ENCODE data around the gene PDE6H.

The PDE6H gene

DNA sequence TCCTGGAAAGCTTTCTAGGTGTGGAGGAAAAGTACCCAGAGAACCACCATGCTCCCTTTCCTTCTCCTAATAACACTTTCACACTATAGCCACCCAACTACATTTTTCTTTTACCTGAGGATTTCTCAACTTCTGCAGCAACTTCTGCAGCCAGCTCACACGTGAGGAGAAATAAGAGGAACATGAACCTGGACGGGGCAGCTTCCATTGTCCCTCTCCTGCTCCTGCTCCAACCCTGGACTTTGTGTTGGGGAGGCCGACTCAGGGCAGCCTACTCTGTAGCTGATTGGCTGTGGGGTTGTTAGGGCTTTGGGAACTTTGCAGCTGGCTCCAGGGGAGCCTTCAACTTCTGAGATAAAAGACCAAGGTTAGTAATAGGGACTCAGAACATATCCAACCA lies 34.5 kb upstream of the PDE6H start, which contains the start of gene ERP27:
ERP27 (minus strand) TSS at position 237 of the 400 bp plus-strand sequence; CDS start at position 208, 29 bp downstream.
- no peak within 1 kb of the TSS for H3K4me3 Mint-ChIP-seq
- no peak for DNase-seq (ENCODE audit: low spot score in 2 of 2)
- H3K9me3 Mint-ChIP-seq: no peaks in the 10 kb centered on the region
- peak within 1 kb of the TSS; percentile 75 for H3K27ac Mint-ChIP-seq (ENCODE audit: low read depth)
- ATAC-seq (replicated peaks; ENCODE audit: extremely low read depth, poor library complexity, severe bottlenecking): no peak
- H3K36me3 Mint-ChIP-seq (ENCODE audit: insufficient read depth): peaks cover 55% of the 10 kb centered on the region
- H3K4me1 Mint-ChIP-seq: peaks cover 47% of the 10 kb centered on the region
- no peaks in the 10 kb centered on the region for H3K27me3 Mint-ChIP-seq

DNA sequence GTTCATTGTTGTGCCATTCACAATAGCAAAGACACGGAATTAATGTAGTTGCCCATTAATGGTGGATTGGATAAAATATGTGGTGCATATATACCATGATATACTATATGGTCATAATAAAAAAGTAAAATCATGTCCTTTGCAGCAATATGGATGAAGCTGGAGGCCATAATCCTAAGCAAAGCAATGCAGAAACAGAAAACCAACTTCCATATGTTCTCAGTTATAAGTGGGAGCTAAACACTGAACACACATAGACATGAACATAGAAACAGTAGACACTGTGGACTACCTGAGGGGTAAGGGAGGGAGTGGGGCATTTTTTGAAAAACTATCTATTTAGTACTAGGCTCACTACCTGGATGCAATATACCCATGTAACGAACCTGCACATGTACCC lies 31.5 kb upstream of the PDE6H start:
- H3K36me3 Mint-ChIP-seq (ENCODE audit: insufficient read depth): peaks cover 72% of the 10 kb centered on the region
- H3K9me3 Mint-ChIP-seq: no peaks in the 10 kb centered on the region
- no peaks in the 10 kb centered on the region for H3K27me3 Mint-ChIP-seq
- H3K4me3 Mint-ChIP-seq: no peak overlapping the region
- ATAC-seq (replicated peaks; ENCODE audit: extremely low read depth, poor library complexity, severe bottlenecking): no peak
- H3K27ac Mint-ChIP-seq (ENCODE audit: low read depth): peak overlapping the region; percentile 75
- H3K4me1 Mint-ChIP-seq: peaks cover 64% of the 10 kb centered on the region
- no peak for DNase-seq (ENCODE audit: low spot score in 2 of 2)

DNA sequence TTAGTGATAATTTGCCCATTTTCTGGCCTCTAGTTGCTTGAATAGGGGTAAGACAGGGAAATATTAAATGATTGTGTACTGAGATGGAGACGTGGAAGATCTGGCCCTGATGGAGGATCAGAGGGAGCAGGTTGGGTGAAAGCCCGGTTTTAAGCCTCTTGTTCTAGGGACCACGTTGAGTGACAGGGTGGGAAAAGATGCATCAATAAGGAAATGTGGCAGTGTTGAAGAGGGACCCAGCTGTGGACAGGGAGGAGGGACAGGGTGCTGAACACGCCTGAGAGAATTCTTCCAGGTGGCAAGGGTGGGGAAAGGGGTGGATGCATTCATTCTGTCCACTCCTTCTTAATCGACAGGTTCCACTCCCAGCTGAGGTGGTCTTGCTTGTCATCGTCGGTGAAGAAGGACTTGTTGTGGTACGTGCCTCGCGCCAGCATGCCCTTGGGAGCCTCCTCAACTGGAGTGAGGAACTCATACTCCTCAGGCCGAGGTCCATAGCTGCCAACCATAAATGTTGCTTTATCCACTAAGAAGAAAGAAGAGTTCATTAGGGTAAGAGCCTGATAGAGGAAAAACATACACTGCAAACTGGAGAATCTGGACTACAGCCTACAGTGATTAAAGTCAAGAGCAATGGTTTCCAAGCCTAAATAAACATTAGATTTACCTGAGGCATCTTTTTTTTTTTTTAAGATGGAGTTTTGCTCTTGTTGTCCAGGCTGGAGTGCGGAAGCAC lies 30.5 kb upstream of the PDE6H start:
- Mint-ChIP-seq H3K4me1 (peaks cover 66% of the 10 kb centered on the region), H3K27me3 (no peaks in the 10 kb centered on the region), H3K9me3 (no peaks in the 10 kb centered on the region), H3K27ac (ENCODE audit: low read depth) (peak overlapping the region; percentile 36), H3K4me3 (peak overlapping the region; percentile 1), H3K36me3 (ENCODE audit: insufficient read depth) (peaks cover 76% of the 10 kb centered on the region)
- ATAC-seq (replicated peaks; ENCODE audit: extremely low read depth, poor library complexity, severe bottlenecking) (no peak), DNase-seq (ENCODE audit: low spot score in 2 of 2) (no peak)

DNA sequence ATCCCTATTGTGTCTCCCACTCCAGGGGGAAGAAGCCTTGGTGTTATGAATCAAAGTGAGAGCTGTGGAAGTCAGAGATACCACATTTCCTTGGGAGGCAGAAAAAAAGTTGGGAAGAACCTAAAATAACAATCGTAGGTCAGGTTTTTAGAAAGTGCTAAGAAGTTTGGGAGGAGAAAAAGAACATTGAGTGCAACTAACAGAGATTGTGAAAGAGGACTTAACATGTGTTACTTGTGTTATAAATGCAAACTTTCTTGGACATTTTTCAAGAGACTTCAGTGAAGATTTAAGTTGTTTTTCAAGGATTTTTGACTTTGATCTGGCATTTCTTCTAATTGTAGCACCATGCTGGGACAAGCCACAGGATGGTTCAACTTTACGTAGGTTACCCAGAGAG lies 26.7 kb upstream of the PDE6H start:
- peak overlapping the region; percentile 79 for H3K27ac Mint-ChIP-seq (ENCODE audit: low read depth)

DNA sequence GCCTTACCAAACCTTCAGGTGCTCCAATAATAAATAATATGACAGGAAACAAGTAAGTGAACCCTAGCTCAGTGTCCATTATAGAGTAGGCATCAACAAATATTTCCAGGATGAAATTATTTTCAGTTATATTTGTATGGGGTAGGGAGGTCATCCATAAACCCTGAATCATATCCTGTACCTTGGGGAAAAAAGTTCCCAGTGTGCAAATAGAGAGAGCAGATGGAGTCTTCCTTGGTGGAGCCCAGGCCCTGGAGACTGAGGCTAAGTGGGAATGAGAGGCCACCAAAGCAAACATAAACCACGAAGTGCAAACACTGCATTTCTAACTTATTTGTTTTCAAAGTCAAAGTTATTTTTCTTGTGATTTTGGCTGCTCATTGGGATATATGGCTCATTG lies 26.0 kb upstream of the PDE6H start:
- peak overlapping the region; percentile 98 for H3K27ac Mint-ChIP-seq (ENCODE audit: low read depth)
- H3K27me3 Mint-ChIP-seq: no peaks in the 10 kb centered on the region
- H3K4me1 Mint-ChIP-seq: peaks cover 71% of the 10 kb centered on the region
- no peak overlapping the region for H3K4me3 Mint-ChIP-seq
- peaks cover 86% of the 10 kb centered on the region for H3K36me3 Mint-ChIP-seq (ENCODE audit: insufficient read depth)
- ATAC-seq (replicated peaks; ENCODE audit: extremely low read depth, poor library complexity, severe bottlenecking): no peak
- no peaks in the 10 kb centered on the region for H3K9me3 Mint-ChIP-seq
- DNase-seq (ENCODE audit: low spot score in 2 of 2): no peak

More for the DNA sequence above, 26.7 kb upstream of the PDE6H start:
- DNase-seq (ENCODE audit: low spot score in 2 of 2) (no peak), ATAC-seq (replicated peaks; ENCODE audit: extremely low read depth, poor library complexity, severe bottlenecking) (no peak)
- Mint-ChIP-seq H3K4me3 (peak overlapping the region; percentile 10), H3K36me3 (ENCODE audit: insufficient read depth) (peaks cover 84% of the 10 kb centered on the region), H3K27me3 (no peaks in the 10 kb centered on the region), H3K4me1 (peaks cover 65% of the 10 kb centered on the region), H3K9me3 (no peaks in the 10 kb centered on the region)

DNA sequence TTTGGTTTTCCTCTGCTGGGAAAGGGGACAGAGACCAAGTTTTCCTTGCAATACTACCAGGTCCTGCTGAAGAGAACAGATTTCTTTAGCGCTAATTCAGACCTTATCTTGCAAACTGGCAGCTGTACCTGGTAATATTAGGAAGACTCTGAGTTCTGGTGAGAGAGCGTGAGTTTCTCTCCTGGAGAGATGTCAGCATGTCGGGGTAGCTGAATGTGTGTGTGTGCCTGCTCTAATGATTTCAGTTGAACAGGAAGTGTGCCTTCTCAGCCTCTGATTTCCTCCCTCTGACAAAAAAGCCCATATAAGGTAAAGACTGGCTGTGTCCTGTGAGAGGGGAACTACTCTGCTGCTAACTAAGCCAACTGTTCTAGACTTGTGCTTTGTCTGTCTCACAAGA lies 24.2 kb upstream of the PDE6H start:
- Mint-ChIP-seq H3K4me1 (peaks cover 81% of the 10 kb centered on the region), H3K27ac (ENCODE audit: low read depth) (peak overlapping the region; percentile 98), H3K27me3 (no peaks in the 10 kb centered on the region), H3K4me3 (peak overlapping the region; percentile 79), H3K36me3 (ENCODE audit: insufficient read depth) (peaks cover 80% of the 10 kb centered on the region), H3K9me3 (no peaks in the 10 kb centered on the region)
- DNase-seq (ENCODE audit: low spot score in 2 of 2) (peak; percentile 22 to 59), ATAC-seq (replicated peaks; ENCODE audit: extremely low read depth, poor library complexity, severe bottlenecking) (peak; percentile 89)

DNA sequence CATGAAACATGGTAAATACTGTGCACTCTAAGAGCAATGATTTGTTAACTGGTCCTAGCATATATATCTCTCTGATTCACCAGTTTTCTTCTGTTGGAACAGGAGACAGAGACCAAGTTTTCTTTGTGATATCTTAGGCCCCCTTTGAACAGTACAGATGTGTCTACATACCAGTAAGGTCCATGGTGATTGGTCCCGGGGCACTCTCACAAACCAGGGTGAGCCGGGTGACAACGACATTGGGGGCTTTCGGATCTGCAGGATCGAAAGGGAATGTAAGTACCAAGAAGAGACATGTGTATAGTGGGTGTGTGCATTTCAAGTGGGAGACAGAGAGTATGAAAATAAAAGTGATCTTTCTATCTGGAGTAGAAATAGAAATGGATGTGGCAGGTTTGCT lies 23.2 kb upstream of the PDE6H start:
- DNase-seq (ENCODE audit: low spot score in 2 of 2): no peak
- H3K36me3 Mint-ChIP-seq (ENCODE audit: insufficient read depth): peaks cover 84% of the 10 kb centered on the region

DNA sequence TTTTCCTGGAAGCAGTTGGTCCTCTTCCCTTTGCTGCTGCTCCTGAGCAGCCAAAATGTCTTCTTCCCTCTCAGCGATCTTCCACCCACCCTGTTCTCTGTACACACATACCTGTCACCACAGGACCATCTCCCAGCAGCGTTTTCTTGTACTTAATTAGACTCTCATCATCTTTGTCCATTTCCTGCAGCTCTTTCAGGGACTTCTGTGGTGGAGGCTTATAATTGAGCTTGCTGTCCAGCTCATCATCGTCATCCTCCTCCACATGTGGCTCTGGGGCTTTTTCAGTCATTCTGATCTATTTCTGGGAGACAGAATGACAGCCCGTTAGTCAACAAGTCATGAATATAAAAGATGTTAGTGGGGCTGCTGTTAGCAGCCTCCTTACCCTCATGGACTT lies 22.4 kb upstream of the PDE6H start:
- peaks cover 81% of the 10 kb centered on the region for H3K4me1 Mint-ChIP-seq
- H3K36me3 Mint-ChIP-seq (ENCODE audit: insufficient read depth): peaks cover 78% of the 10 kb centered on the region
- ATAC-seq (replicated peaks; ENCODE audit: extremely low read depth, poor library complexity, severe bottlenecking): no peak
- no peak for DNase-seq (ENCODE audit: low spot score in 2 of 2)
- no peaks in the 10 kb centered on the region for H3K27me3 Mint-ChIP-seq
- H3K27ac Mint-ChIP-seq (ENCODE audit: low read depth): peak overlapping the region; percentile 98
- no peaks in the 10 kb centered on the region for H3K9me3 Mint-ChIP-seq
- peak overlapping the region; percentile 79 for H3K4me3 Mint-ChIP-seq

More for the DNA sequence above, 23.2 kb upstream of the PDE6H start:
- ATAC-seq (replicated peaks; ENCODE audit: extremely low read depth, poor library complexity, severe bottlenecking): no peak
- H3K9me3 Mint-ChIP-seq: no peaks in the 10 kb centered on the region
- H3K4me1 Mint-ChIP-seq: peaks cover 87% of the 10 kb centered on the region
- H3K27me3 Mint-ChIP-seq: no peaks in the 10 kb centered on the region
- H3K27ac Mint-ChIP-seq (ENCODE audit: low read depth): peak overlapping the region; percentile 98
- H3K4me3 Mint-ChIP-seq: peak overlapping the region; percentile 79

DNA sequence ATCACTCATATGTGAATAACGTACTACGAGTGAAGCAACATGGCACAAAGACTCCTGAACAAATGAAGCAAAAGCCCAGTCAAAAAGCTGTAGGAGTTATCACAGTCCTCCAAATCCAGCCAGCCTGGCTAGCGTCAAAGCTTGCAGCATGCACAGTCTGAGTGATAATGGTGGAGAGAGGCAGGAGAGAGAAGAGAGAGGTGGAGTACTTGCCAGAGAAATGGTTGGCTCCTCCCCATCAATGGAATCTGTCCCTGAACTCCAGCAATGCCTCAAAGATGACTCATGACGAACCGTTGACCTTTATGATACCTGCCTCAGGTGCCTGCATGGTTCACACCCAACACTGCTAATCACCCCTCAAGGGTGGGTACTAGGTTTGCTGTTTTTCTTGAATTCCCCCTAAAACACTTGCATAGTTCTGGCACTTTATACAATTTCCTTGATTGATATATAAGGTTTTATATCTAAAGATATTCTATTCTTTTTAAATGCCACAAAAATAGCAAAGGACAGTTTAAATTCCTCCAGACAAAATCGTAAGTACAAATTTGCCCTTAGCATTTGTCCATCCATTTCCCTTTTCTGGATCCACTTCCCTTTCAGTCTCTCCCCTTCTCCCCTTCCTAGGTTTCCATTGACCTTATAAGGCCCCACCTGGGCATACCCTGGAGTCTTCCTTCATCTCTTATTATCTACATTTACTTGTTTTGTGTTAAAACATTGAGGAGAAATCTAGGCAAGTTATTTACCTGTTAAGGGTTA lies 21.7 kb upstream of the PDE6H start:
- H3K4me3 Mint-ChIP-seq: peak overlapping the region; percentile 79
- no peak for DNase-seq (ENCODE audit: low spot score in 2 of 2)
- ATAC-seq (replicated peaks; ENCODE audit: extremely low read depth, poor library complexity, severe bottlenecking): no peak
- peak overlapping the region; percentile 98 for H3K27ac Mint-ChIP-seq (ENCODE audit: low read depth)
- peaks cover 73% of the 10 kb centered on the region for H3K36me3 Mint-ChIP-seq (ENCODE audit: insufficient read depth)
- no peaks in the 10 kb centered on the region for H3K9me3 Mint-ChIP-seq
- H3K4me1 Mint-ChIP-seq: peaks cover 81% of the 10 kb centered on the region
- no peaks in the 10 kb centered on the region for H3K27me3 Mint-ChIP-seq

DNA sequence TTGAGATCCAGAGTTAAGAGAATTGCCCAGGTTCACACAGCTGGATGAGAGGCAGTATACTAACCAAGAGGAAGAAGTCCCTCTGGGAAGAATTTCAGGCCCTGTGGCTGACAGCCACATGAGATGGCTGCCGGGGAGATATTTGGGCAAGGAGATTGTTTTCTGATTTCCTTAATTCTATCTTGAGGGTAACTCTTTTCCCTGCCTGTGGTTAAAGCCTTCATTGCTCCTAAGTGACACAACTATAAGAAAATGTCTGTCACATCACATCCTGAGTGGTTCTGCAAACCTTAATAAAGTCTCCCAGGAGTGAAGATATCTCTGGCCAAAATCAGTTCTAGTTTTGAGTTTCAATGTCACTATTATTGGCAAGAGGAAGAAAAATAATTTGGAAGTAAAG lies 21.0 kb upstream of the PDE6H start:
- no peak for DNase-seq (ENCODE audit: low spot score in 2 of 2)
- peak overlapping the region; percentile 79 for H3K4me3 Mint-ChIP-seq
- no peaks in the 10 kb centered on the region for H3K27me3 Mint-ChIP-seq
- no peak for ATAC-seq (replicated peaks; ENCODE audit: extremely low read depth, poor library complexity, severe bottlenecking)
- H3K9me3 Mint-ChIP-seq: no peaks in the 10 kb centered on the region
- H3K4me1 Mint-ChIP-seq: peaks cover 81% of the 10 kb centered on the region
- H3K36me3 Mint-ChIP-seq (ENCODE audit: insufficient read depth): peaks cover 71% of the 10 kb centered on the region
- peak overlapping the region; percentile 98 for H3K27ac Mint-ChIP-seq (ENCODE audit: low read depth)

DNA sequence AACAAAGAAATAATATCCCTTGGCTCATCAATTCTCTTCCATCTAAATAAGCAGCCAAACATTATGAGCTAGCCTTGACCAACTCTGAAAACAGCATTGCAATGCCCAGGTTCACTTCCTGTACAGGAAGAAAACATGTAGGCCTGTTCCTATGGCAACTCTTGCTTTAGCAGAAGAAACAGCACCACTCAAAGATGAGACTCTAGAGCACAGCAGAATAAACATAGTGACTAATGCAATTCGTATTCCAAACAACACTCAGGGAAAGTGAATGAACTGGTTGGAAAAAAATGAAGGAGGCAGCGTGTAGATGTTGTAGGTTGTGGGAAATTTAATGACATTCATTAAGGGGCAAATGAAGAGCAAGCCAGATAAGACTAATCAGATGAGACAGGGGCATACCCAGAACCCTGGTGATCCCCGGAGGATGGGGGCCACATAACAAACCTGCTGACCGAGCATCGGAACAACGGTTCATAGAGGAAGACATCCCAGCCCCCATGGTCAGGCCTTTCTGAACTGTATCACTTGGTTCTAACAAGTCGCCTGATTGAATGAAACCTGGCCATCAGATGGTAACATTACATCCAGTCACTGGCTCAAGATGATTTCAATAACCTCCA lies 20.4 kb upstream of the PDE6H start:
- H3K36me3 Mint-ChIP-seq (ENCODE audit: insufficient read depth): peaks cover 69% of the 10 kb centered on the region
- H3K4me1 Mint-ChIP-seq: peaks cover 84% of the 10 kb centered on the region
- no peaks in the 10 kb centered on the region for H3K27me3 Mint-ChIP-seq
- no peaks in the 10 kb centered on the region for H3K9me3 Mint-ChIP-seq
- H3K27ac Mint-ChIP-seq (ENCODE audit: low read depth): peak overlapping the region; percentile 98
- DNase-seq (ENCODE audit: low spot score in 2 of 2): peak in 1 of 2 donors; percentile 52
- peak; percentile 71 for ATAC-seq (replicated peaks; ENCODE audit: extremely low read depth, poor library complexity, severe bottlenecking)
- peak overlapping the region; percentile 79 for H3K4me3 Mint-ChIP-seq

DNA sequence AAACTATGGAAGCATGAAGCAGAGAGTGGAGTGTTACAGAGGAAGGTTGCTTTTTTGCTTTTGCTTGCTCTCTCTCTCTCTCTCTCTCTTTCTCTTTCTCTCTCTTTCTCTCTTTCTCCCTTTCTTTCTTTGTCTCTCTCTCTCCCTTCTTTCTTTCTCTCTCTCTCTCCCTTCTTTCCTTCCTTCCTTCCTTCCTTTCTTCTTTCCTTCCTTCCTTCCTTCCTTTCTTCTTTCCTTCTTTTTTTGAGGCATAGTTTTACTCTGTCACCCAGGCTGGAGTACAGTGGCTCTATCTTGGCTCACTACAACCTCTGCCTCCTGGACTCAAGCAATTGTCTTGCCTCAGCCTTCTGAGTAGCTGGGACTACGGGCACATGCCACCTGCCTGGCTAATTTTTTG lies 19.1 kb upstream of the PDE6H start:
- Mint-ChIP-seq H3K27ac (ENCODE audit: low read depth) (peak overlapping the region; percentile 98), H3K4me3 (peak overlapping the region; percentile 79), H3K9me3 (no peaks in the 10 kb centered on the region), H3K27me3 (no peaks in the 10 kb centered on the region), H3K36me3 (ENCODE audit: insufficient read depth) (peaks cover 70% of the 10 kb centered on the region), H3K4me1 (peaks cover 89% of the 10 kb centered on the region)
- no peak for ATAC-seq (replicated peaks; ENCODE audit: extremely low read depth, poor library complexity, severe bottlenecking)
- DNase-seq (ENCODE audit: low spot score in 2 of 2): no peak
